Inflammatory macrophage treated with lipopolysaccharide for 1 hour (primary cell): ENCODE results near the gene RPL38.

Experiments
- DNase-seq, 2 donors: peaks; one replicate each; pipeline ENCODE4 v3.0.0-alpha.2; 2020 to 2022

RPL38 gene

DNA sequence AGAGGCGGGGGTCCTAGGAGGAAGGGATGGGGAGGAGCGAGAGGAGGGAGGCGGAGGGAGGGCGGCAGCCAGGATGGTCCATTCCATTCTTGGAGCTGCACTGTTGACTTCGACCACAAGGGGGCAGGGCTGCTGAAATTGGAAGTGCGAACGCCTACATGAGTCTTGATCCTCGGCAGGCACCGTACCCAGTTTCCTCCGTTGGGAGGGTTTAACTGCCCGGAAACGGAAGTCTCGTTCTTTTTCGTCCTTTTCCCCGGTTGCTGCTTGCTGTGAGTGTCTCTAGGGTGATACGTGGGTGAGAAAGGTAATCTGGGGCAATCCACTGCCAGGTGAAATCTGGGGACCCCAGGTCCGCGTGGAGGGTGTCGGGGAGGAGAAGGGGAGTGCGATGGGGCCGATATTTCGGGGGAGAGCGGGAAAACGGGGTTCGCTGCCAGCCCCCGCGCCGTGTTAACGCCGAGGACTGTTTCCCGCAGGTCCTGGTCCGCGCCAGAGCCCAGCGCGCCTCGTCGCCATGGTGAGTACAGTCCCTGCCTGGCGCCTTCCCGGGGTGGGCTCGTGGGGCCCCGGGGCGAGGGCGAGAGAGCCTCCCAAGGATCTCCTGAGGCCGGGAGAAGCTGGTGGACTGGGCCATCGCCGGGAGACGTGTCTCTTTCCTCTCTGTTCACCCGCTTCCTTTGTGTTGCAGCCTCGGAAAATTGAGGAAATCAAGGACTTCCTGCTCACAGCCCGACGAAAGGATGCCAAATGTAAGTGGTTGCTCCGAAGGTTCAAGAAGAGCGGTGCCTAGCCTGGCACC, at the start of gene RPL38:
Gene RPL38, plus strand, starts transcription at position 240 of the 802 bp plus-strand sequence. Its CDS starts 278 bp downstream, at position 518.
- DNase-seq: peak; percentile 94 to 99

DNA sequence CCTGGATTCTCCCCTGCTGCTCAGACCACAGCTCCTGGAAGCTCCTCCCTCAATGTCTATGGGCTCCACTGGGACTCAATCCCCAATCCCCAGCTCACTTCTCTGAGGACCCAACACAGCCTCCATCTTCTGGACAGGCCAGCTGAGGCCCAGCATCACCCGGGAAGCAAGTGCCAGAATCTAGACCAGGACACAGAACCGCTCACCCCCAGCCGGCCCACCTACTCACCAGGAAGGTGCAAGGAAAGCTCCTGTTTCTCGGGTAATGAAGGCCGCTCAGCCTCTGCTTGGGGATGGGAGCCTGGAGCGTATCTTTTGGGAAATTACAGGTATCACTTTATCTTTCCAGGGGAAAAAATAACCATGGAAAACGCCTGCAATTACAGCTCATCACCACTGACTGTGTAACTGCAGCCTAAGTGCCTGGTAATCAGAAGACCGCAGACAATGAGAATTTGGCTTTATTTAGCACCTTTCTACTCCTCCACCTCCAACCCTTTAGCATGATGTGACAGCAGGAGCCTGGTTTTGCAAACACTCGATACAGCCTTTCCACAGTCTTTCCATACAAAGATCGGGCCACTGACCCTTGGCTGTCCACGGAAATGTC, 49.6 kb upstream of the RPL38 start:
- DNase-seq: no peak

DNA sequence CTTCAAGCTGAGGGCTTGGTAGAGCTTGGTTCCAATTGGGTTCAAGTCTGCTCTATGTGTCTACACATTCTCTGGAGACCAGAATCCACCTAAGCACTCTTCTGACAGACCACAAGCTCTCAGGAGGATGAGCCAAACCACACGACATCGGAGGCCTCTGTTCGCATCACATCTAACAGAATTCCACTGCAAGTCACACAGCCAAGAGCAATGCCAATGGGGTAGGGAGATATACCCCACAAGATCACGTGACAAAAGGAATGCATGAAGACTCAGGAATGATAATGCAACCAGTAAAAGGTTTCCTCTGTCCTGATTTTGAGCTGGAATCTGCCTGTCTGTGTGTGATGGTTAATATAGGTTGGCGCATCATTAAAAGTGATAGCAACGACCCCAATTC, 46.6 kb upstream of the RPL38 start:
- DNase-seq: no peak

DNA sequence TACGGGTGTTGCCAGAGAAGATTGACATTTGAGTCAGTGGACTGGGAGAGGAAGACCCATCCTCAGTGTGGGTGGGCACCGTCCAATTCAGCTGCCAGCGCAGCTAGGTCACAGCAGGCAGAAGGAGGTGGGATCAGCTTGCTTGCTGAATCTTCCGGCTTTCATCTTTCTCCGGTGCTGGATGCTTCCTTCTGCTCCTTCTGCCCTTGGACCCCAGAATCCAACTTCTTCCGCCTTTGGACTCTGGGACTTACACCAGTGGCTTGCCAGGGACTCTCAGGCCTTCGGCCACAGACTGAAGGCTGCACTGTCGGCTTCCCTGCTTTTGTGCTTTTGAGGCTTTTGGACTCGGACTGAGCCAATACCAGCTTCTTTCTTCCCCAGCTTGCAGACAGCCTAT, 46.1 kb upstream of the RPL38 start:
- DNase-seq: no peak

DNA sequence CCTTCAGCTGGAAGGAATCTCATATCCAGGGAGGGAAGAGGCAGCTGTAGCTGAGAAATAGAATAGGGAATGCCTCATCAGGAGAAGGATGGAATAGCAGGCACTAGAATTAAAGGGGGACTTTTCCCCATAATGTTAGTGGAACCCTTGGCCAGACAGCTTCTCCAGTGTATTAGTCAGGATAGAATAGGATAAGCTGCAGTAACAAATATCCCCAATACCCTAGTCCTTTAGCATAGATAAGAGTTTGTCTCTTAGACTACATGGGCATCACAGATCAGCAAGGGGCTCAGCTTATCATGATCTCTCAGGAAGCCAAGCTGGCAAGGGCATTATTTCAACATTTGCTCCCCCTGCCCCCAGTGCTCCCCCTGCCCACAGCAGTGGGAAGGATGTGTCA, 44.7 kb upstream of the RPL38 start:
- no peak for DNase-seq

DNA sequence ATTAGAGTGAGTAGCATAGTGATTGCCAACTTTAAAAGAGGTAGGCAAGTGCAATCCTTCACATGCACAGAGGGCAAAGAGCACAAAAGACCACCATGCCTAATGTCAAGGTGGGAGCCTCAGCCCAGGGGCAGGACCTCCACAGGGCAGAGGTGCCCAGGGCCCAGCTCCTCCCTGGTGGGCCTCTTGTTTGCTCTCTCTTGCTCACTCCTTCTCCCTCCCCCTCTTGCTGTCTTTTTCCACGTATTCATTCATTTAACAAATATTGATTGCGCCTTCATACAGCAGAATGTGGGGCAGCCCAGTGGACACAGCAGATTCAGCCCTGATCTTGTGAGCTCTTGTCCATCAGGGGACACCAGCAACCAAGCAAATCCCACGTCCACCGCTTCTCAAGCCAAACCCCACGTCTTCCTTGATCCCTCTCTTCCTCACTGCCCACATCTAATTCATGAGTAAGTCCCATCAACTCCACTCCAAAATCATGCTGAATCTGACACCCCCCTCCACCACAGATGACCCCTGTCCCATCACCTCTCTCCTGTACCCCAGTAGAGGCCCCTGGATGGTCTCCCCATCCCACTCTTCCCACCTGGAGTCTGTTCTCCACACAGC, 44.1 kb upstream of the RPL38 start:
- no peak for DNase-seq

DNA sequence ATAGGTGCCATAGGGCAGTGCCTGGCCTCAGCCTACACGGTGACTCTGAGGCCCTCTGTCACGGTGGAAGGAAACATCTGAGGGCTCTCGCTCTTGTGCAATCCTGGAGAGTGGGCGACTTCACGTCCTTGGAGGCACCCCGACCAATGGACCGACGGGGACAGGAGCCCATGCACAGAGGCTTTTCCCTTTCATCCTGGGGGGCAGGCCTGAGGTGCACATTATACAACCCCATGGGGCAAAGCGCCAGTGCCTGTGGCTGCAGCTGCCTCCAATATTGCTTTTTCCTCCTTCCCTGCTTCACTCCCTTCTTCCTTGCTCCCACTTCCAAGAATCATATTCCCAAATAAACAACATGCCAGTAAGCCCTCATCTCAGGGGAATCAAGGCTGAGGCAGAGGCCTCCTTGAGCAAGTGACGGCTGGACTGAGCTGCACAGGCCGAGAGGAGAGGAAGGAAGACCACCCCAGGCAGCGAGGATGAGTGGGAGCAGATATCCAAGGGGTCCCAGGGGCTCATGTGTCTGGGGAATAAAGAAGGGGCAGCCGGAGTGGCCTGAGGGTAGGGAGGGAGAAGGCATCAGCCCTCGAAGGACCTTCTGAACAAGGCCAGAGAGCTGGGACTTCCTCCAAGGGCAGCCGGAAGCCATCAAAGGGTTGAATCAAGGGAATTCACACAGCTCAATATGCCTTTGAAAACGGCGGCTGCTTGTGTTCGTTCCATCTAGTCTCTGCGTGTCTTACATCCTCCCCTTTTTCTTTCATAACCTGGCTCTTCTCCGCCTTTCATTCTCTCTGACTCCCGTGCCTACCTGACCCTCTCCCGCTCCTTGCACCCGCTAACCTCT, 42.6 kb upstream of the RPL38 start:
- no peak for DNase-seq

DNA sequence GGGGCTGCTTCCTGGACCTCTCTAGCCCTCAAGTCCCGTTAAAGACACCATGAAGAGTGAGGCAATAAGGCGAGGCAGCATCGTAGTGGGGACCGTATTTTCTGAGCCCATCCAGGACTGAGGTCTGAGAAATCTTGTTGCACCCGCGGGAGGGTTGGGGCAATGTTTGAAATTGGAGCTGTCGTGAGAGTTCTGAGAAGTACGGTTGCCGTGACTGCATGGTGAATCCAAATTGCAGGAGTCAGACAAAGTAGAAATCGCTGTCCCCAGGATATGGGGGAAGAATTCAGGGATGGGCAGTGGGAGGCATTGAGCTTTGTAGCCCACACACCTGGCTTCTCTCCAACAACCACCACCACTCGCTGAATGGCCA, 42.0 kb upstream of the RPL38 start:
- DNase-seq: no peak

DNA sequence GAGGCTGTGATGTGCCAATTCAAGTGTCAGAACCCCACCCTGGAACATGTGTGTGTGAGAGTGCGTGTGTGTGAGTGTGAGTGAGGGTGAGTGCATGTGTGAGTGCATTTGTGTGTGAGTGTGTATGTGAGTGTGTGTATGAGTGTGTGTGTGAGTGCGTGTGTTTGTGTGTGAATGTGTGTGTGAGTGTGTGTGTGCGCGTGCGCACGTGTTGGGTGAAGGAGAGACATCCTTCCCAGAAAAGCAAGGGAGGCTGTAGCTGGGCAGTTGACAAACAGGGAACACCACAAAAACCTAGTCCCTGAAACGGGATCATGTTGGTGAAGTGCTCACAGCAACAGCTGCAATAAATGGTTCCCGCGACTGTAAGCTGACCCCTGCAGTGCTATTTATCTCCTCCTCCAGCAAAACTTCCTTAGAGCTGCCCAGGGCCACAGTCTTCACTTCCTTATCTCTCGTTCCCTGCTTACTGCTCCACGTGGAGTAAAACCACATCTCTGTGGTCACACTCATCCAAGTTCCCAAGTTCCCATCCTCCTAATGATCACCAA, 40.1 kb upstream of the RPL38 start:
- DNase-seq: peak in 1 of 2 donors; percentile 4

DNA sequence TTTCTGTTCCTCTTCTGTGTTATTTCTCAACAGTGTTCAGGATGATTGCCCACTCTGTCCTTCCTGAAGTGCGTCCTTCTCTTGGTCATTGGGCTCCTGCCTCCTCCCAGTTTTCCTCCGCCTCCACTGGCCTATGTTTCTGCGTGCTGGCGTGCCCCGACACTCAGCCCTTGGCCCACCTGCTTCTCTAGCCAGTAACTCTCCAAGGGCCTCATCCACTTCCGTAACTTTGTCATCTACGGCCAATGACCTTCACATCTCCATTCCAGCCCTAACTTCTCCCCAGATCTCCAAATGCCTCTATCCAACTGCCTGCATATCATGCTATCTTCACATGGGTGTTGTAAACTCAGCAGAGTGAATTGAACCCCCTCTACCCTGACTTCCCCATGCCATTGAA, 39.6 kb upstream of the RPL38 start:
- DNase-seq: no peak

DNA sequence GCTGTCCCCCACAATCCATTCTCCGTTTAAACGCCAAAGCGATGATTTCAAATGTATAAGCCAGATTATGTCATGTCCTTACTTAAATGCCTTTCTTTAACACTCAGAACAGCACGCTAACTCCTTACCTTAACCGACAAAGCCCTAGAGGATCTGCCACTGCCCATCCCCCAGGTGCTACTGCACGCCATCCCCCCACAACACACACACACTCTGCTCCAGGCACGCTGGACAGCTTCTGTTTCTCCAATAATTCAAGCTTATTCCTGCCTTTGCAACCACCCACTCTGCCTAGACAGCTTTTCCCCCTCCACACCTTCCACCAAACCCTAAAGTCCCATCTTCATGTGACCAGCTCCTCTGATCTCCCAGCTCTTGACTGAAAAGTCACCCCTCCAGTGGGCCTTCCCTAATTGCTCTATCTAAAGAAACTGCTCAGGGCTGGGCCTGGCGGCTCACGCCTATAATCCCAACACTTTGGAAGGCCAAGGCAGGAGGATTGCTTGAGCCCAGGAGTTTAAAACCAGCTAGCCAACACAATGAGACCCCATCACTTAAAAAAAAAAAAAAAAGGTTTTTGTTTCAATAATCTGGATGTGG, 38.9 kb upstream of the RPL38 start:
- no peak for DNase-seq

DNA sequence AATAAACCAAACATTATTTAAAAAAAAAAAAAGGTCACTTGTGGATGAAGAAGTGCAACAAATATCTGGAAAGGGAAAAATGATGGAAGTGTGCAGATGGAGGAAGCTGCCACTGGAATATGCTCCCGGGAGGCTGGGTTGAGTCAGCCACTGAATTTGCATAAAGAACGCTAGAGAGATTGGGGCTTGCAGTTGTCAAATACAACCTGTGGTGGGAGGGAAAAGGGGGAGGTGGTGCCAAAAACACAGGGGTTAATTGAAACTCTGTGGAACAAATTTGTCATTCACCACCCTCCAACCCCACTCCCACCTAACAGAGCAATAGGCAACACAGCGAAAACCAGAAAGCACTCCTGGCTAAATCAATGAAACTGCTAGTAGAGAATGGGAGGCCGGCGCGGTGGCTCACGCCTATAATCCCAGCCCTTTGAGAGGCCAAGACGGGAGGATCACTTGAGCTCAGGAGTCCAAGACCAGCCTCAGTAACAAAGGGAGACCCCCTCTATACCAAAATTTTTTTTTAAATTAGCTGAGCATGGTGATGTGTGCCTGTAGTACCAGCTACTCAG, 37.6 kb upstream of the RPL38 start:
- no peak for DNase-seq

DNA sequence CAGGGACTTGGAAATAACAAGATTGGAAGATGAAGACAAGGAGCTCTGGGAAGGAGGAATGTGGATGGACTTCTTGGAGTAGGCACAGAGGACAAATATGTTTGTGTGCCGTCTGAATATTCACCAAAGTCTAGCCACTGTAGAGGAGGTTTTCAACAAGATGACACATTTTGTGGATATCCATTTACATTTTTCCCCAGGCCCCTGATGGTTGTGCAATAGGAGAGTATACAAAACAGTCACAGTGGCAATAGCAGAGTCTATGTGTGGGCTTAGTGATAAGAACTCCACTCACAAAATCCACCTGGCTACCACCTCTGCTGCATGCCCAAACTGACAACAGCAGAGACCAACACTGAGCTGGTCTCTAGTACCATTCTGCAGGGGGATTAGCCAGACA, 32.6 kb upstream of the RPL38 start:
- no peak for DNase-seq

DNA sequence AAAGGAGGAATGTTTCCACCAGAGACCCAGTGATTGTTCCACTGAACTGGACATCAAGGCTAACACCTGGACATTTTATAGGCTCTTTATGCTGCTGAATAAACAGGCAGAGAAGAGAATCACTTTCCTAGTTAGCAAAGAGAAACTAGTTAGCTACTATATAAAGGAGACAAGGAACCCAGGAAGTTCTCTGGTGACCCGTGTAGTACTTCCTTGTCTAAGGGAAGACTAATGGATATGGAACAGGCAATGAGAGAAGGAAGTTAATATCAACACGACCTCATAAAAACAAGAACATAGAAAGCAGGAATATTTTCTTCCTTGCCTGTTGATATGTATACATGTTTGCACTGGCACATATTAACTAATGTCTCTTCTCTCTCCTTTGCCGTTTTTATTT, 30.8 kb upstream of the RPL38 start:
- no peak for DNase-seq

DNA sequence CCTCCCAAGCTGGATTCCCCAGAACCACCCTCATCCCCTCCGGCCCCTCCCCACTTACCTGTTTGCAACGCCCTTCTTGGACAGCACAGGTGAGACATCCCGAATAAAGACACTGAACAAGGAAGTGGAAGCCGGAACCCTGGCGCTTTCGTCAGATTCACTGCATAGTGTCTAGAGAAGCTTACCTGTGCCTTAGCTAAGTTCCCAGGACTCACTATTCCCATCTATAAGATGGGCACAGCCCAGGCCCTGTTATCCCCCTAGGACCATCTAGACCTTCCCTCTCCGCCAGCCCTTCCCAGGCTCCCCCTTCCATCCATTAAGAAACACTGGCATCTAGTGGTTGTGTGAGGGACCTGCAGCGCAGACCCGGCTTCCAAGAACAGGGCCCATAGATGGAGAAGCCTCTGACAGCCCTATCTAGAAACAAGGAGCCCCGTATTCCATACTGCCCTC, 26.9 kb upstream of the RPL38 start:
- DNase-seq: peak; percentile 16 to 69

DNA sequence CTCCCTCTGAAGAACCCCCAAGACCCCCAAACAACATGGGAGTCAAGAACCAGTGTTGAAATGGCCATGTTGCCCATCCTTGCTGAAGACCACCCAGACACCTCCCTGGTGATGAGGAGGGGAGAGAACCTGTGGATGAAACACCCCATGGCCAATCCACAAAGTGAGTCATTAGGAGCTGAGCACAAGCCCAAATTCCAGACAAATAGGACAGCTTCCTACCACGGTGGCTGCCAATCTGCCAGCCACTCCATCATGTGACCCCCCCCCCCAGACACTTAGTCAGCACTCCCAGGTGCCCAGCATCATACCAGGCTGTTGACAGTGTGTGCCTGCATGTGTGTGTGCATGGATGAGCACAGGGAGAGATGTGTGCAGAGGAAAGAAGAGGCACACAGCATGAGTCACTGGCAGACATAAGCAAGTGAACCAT, 26.4 kb upstream of the RPL38 start:
- DNase-seq: no peak

DNA sequence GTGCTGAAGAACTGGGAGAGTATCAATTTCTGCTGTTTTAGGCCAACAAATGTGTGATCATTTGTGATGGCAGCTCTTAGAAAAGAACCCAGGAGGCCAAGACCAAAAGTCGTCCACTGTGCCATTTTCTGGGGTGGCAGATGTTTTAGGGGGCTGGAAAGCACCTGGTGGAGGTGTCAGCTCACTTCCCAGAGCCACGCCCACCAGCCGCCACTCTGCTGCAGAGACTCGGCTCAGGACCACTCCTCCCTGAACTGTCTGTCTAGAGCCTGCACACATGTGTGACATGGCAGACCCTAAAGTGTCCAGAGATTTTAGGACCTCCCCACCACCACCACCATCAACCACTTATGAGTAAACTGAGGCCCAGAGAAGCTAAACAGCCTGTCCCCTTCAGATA, 23.9 kb upstream of the RPL38 start:
- no peak for DNase-seq

DNA sequence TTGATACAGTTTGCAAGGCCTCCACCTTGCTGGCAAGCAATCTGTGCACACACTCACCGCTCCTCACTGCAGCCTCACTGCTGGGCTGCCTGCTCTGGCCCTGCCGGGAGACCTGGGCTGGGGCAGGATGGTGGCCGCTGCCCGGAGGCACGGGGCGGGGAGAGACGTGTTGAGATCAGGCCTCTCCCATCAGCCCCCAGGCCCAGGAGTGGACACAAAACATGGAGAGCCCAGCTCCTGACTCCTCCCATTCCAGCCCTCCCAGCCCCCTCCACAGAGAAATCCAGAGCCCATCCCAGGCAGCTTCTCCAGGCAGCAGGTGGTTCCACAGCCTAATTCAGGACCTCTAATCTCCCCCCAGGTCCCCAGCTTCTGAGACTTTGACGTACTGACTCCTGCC, 23.1 kb upstream of the RPL38 start:
- DNase-seq: no peak

DNA sequence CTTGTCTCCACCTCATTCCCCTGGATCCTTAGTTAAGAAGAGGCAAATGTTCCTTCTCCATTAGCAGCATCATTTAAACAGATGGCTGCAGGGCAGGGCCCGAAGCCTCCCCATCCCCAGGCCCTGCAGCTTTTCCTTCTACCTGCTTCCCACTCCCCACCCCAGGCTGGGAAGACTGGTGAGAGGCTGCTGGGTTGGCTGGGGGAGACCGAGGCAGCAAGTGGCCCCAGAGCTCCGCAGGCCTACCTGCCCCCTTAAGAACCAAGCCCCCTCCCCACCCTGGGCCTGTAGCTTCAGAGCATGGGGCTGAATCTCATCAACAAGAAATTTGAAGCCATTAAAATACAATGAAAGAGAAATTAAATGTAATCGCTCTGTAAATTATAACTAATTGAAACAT, 22.1 kb upstream of the RPL38 start:
- DNase-seq: no peak

DNA sequence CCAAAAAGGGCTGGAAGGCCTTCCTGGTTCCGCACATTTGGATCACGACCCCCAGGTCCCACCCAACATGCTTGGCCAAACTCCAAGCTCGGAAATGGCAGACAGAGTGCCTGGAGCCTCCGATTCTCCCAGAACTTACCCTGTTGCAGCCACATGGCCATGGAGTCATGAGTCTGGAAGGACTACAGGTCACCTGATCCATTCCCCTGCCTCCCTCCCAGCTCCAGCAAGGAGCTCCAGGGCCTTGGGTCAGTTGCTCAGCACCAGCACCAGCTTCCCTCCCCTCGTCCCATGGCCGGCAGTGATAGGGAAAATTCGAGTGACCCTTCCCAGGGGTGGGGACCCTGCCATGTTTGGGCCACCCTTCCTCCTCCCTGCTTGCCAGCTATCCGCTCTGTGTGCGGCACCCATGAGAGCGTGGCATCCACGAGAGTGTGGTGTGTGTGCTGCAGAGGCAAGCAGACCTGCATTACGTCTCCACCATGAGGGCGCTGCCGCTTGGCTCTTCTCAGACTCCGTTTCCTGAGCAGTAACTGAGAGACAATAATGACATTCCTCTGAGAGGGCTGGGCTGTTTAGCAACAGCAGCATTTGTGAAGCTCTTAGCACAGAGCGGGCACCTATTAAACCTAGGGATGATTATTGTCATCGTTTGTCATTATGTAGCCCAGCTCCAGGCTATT, 21.3 kb upstream of the RPL38 start:
- DNase-seq: no peak

DNA sequence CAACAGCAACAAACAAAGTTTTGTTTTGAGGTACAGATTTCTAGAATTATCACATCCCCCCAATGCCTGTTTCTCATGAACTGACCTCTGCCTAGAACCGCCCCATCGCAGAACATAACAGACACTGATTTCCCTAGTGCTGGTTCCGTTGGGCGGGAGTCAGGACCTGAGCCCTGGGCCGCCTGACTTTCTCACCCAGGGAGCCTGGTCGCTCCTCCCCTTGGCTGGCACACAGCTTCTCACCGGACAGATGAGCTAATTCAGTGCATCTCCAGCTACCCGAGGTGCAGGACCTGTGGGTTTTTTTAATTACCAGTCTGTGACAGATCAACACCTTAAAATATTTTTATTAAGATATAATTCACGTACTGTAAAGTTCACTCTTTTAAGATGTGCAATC, 20.1 kb upstream of the RPL38 start:
- no peak for DNase-seq
